GM20000 (cell line): ENCODE results near the gene ATP5MG.
A peak's percentile ranks its signal among the peaks of the same experiment; 100 is the strongest.

Source experiments
- DNase-seq: peaks from one replicate; pipeline ENCODE4 v3.0.0; 2012; ENCODE audit warnings: low spot score
- TF ChIP-seq, protein P1 (sequence below): IDR thresholded peaks from 2 replicates; pipeline ENCODE4 v1.5.1; 2012; ENCODE audit warnings: mild to moderate bottlenecking, control low read depth; ENCODE audit errors: extremely low read depth, missing control alignments

The ATP5MG gene

GRCh38 chr11:118443590-118444218 lies 42.3 kb downstream of the ATP5MG start:
- peak; percentile 45 for DNase-seq
- TF ChIP-seq, protein P1, sequence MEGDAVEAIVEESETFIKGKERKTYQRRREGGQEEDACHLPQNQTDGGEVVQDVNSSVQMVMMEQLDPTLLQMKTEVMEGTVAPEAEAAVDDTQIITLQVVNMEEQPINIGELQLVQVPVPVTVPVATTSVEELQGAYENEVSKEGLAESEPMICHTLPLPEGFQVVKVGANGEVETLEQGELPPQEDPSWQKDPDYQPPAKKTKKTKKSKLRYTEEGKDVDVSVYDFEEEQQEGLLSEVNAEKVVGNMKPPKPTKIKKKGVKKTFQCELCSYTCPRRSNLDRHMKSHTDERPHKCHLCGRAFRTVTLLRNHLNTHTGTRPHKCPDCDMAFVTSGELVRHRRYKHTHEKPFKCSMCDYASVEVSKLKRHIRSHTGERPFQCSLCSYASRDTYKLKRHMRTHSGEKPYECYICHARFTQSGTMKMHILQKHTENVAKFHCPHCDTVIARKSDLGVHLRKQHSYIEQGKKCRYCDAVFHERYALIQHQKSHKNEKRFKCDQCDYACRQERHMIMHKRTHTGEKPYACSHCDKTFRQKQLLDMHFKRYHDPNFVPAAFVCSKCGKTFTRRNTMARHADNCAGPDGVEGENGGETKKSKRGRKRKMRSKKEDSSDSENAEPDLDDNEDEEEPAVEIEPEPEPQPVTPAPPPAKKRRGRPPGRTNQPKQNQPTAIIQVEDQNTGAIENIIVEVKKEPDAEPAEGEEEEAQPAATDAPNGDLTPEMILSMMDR, result no peak

GRCh38 chr11:118447423-118447822 lies 46.0 kb downstream of the ATP5MG start:
- TF ChIP-seq, protein P1, result no peak

GRCh38 chr11:118448294-118448693 lies 46.9 kb downstream of the ATP5MG start:
- TF ChIP-seq, protein P1, result no peak
- DNase-seq, result peak; percentile 70

More at GRCh38 chr11:118447423-118447822, 46.0 kb downstream of the ATP5MG start:
- DNase-seq, result no peak

- DNase-seq, result no peak
- TF ChIP-seq, protein P1, result no peak
Observed at GRCh38 chr11:118449316-118449918, 48.0 kb downstream of the ATP5MG start.

GRCh38 chr11:118450451-118450850 lies 49.0 kb downstream of the ATP5MG start:
- no peak for DNase-seq
- TF ChIP-seq, protein P1, result no peak
